ENCODE results near the gene XCL1.
A peak's percentile ranks its signal among the peaks of the same experiment; 100 is the strongest.

XCL1 gene

GRCh38 chr1:168582688-168583336 lies 6.4 kb downstream of the XCL1 start:
- Histone ChIP-seq H4K91ac (ENCODE audit: low read depth, low read length) (no peak overlapping the region), H2BK12ac (ENCODE audit: low read length) (no peak overlapping the region), H3K18ac (ENCODE audit: low read length) (no peak overlapping the region), H3K23ac (ENCODE audit: low read length) (no peak overlapping the region), H3K4me2 (ENCODE audit: low read length) (no peak overlapping the region), H4K12ac (ENCODE audit: low read depth, low read length) (no peak overlapping the region), H2AK5ac (ENCODE audit: low read length) (no peak overlapping the region), H2BK120ac (ENCODE audit: insufficient read depth, low read length, poor library complexity) (no peak overlapping the region), H3K4ac (ENCODE audit: low read depth, low read length) (no peak overlapping the region), H4K8ac (ENCODE audit: low read depth, low read length) (no peak overlapping the region), H3K4me3 (ENCODE audit: low read depth, low read length) (no peak overlapping the region), H3K36me3 (ENCODE audit: control insufficient read depth in 1 of 2, insufficient read depth in 2 of 2, low read length in 2 of 2) (no peaks in the 10 kb centered on the region), H2AFZ (ENCODE audit: insufficient read depth, low read length, poor library complexity) (no peak overlapping the region), H2BK5ac (ENCODE audit: low read depth, low read length, poor library complexity) (no peak overlapping the region), H3K9ac (ENCODE audit: low read length) (no peak overlapping the region), H3K27ac (ENCODE audit: low read depth, low read length) (no peak overlapping the region), H3K4me1 (ENCODE audit: control insufficient read depth in 1 of 2, insufficient read depth in 2 of 2, low read length in 2 of 2) (no peaks in the 10 kb centered on the region), H3K79me1 (ENCODE audit: low read length) (no peaks in the 10 kb centered on the region), H3K79me2 (ENCODE audit: control insufficient read depth, insufficient read depth, low read length, poor library complexity) (no peaks in the 10 kb centered on the region), H3K14ac (ENCODE audit: low read length) (no peak overlapping the region), H3K27me3 (ENCODE audit: insufficient read depth, low read length) (no peaks in the 10 kb centered on the region), H3K9me3 (ENCODE audit: insufficient read depth, low read depth, low read length) (no peaks in the 10 kb centered on the region)
- DNase-seq = peak in 1 of 2 donors; percentile 14
- no CpG with 5 or more reads among the region's 6 CpGs for WGBS (ENCODE audit: extremely low coverage, insufficient coverage, insufficient read length)

GRCh38 chr1:168583571-168583970 lies 7.2 kb downstream of the XCL1 start:
- H3K14ac ChIP-seq (ENCODE audit: low read length) = no peak overlapping the region
- H3K18ac ChIP-seq (ENCODE audit: low read length) = no peak overlapping the region
- H2BK120ac ChIP-seq (ENCODE audit: insufficient read depth, low read length, poor library complexity) = no peak overlapping the region
- H3K4me1 ChIP-seq (ENCODE audit: control insufficient read depth in 1 of 2, insufficient read depth in 2 of 2, low read length in 2 of 2) = no peaks in the 10 kb centered on the region
- no peak overlapping the region for H4K12ac ChIP-seq (ENCODE audit: low read depth, low read length)
- H2AK5ac ChIP-seq (ENCODE audit: low read length) = no peak overlapping the region
- no peak overlapping the region for H4K8ac ChIP-seq (ENCODE audit: low read depth, low read length)
- peak; percentile 38 to 47 for DNase-seq
- no peaks in the 10 kb centered on the region for H3K79me1 ChIP-seq (ENCODE audit: low read length)
- no peak overlapping the region for H3K27ac ChIP-seq (ENCODE audit: low read depth, low read length)
- no peak overlapping the region for H2BK12ac ChIP-seq (ENCODE audit: low read length)
- H3K36me3 ChIP-seq (ENCODE audit: control insufficient read depth in 1 of 2, insufficient read depth in 2 of 2, low read length in 2 of 2) = no peaks in the 10 kb centered on the region
- H3K27me3 ChIP-seq (ENCODE audit: insufficient read depth, low read length) = no peaks in the 10 kb centered on the region
- no peaks in the 10 kb centered on the region for H3K79me2 ChIP-seq (ENCODE audit: control insufficient read depth, insufficient read depth, low read length, poor library complexity)
- no peak overlapping the region for H3K4me2 ChIP-seq (ENCODE audit: low read length)
- H3K23ac ChIP-seq (ENCODE audit: low read length) = no peak overlapping the region
- no peak overlapping the region for H2BK5ac ChIP-seq (ENCODE audit: low read depth, low read length, poor library complexity)
- H3K9ac ChIP-seq (ENCODE audit: low read length) = no peak overlapping the region
- no CpG with 5 or more reads among the region's 6 CpGs for WGBS (ENCODE audit: extremely low coverage, insufficient coverage, insufficient read length)
- no peak overlapping the region for H4K91ac ChIP-seq (ENCODE audit: low read depth, low read length)
- H3K9me3 ChIP-seq (ENCODE audit: insufficient read depth, low read depth, low read length) = no peaks in the 10 kb centered on the region
- H3K4ac ChIP-seq (ENCODE audit: low read depth, low read length) = no peak overlapping the region
- no peak overlapping the region for H3K4me3 ChIP-seq (ENCODE audit: low read depth, low read length)
- H2AFZ ChIP-seq (ENCODE audit: insufficient read depth, low read length, poor library complexity) = no peak overlapping the region

GRCh38 chr1:168585191-168585590 lies 8.8 kb downstream of the XCL1 start:
- H3K4ac ChIP-seq (ENCODE audit: low read depth, low read length) = no peak overlapping the region
- no peak overlapping the region for H3K18ac ChIP-seq (ENCODE audit: low read length)
- H3K14ac ChIP-seq (ENCODE audit: low read length) = no peak overlapping the region
- no peak overlapping the region for H3K23ac ChIP-seq (ENCODE audit: low read length)
- no peak overlapping the region for H4K8ac ChIP-seq (ENCODE audit: low read depth, low read length)
- no peak overlapping the region for H2BK12ac ChIP-seq (ENCODE audit: low read length)
- no peak overlapping the region for H3K9ac ChIP-seq (ENCODE audit: low read length)
- no peak for DNase-seq
- H2BK5ac ChIP-seq (ENCODE audit: low read depth, low read length, poor library complexity) = no peak overlapping the region
- H4K12ac ChIP-seq (ENCODE audit: low read depth, low read length) = no peak overlapping the region
- no peaks in the 10 kb centered on the region for H3K4me1 ChIP-seq (ENCODE audit: control insufficient read depth in 1 of 2, insufficient read depth in 2 of 2, low read length in 2 of 2)
- no peak overlapping the region for H3K4me3 ChIP-seq (ENCODE audit: low read depth, low read length)
- no peaks in the 10 kb centered on the region for H3K36me3 ChIP-seq (ENCODE audit: control insufficient read depth in 1 of 2, insufficient read depth in 2 of 2, low read length in 2 of 2)
- H3K79me2 ChIP-seq (ENCODE audit: control insufficient read depth, insufficient read depth, low read length, poor library complexity) = no peaks in the 10 kb centered on the region
- no peak overlapping the region for H2AK5ac ChIP-seq (ENCODE audit: low read length)
- no peaks in the 10 kb centered on the region for H3K9me3 ChIP-seq (ENCODE audit: insufficient read depth, low read depth, low read length)
- H2AFZ ChIP-seq (ENCODE audit: insufficient read depth, low read length, poor library complexity) = no peak overlapping the region
- no CpG with 5 or more reads among the region's 3 CpGs for WGBS (ENCODE audit: extremely low coverage, insufficient coverage, insufficient read length)
- no peaks in the 10 kb centered on the region for H3K79me1 ChIP-seq (ENCODE audit: low read length)
- H4K91ac ChIP-seq (ENCODE audit: low read depth, low read length) = no peak overlapping the region
- H3K27me3 ChIP-seq (ENCODE audit: insufficient read depth, low read length) = no peaks in the 10 kb centered on the region
- H3K27ac ChIP-seq (ENCODE audit: low read depth, low read length) = no peak overlapping the region
- no peak overlapping the region for H3K4me2 ChIP-seq (ENCODE audit: low read length)
- no peak overlapping the region for H2BK120ac ChIP-seq (ENCODE audit: insufficient read depth, low read length, poor library complexity)

- no peaks in the 10 kb centered on the region for H3K36me3 ChIP-seq (ENCODE audit: control insufficient read depth in 1 of 2, insufficient read depth in 2 of 2, low read length in 2 of 2)
Measured at GRCh38 chr1:168585937-168586336, 9.5 kb downstream of the XCL1 start.

More at GRCh38 chr1:168585937-168586336, 9.5 kb downstream of the XCL1 start:
- Histone ChIP-seq H3K4ac (ENCODE audit: low read depth, low read length) (no peak overlapping the region), H3K79me2 (ENCODE audit: control insufficient read depth, insufficient read depth, low read length, poor library complexity) (no peaks in the 10 kb centered on the region), H3K79me1 (ENCODE audit: low read length) (no peaks in the 10 kb centered on the region), H3K23ac (ENCODE audit: low read length) (no peak overlapping the region), H2BK12ac (ENCODE audit: low read length) (no peak overlapping the region), H3K4me2 (ENCODE audit: low read length) (no peak overlapping the region), H2AK5ac (ENCODE audit: low read length) (no peak overlapping the region), H3K4me3 (ENCODE audit: low read depth, low read length) (no peak overlapping the region), H3K4me1 (ENCODE audit: control insufficient read depth in 1 of 2, insufficient read depth in 2 of 2, low read length in 2 of 2) (no peaks in the 10 kb centered on the region), H3K14ac (ENCODE audit: low read length) (no peak overlapping the region), H3K27me3 (ENCODE audit: insufficient read depth, low read length) (no peaks in the 10 kb centered on the region), H2BK120ac (ENCODE audit: insufficient read depth, low read length, poor library complexity) (no peak overlapping the region), H3K27ac (ENCODE audit: low read depth, low read length) (no peak overlapping the region), H4K8ac (ENCODE audit: low read depth, low read length) (no peak overlapping the region), H3K18ac (ENCODE audit: low read length) (no peak overlapping the region), H3K9me3 (ENCODE audit: insufficient read depth, low read depth, low read length) (no peaks in the 10 kb centered on the region), H2AFZ (ENCODE audit: insufficient read depth, low read length, poor library complexity) (no peak overlapping the region), H2BK5ac (ENCODE audit: low read depth, low read length, poor library complexity) (no peak overlapping the region), H3K9ac (ENCODE audit: low read length) (no peak overlapping the region), H4K91ac (ENCODE audit: low read depth, low read length) (no peak overlapping the region), H4K12ac (ENCODE audit: low read depth, low read length) (no peak overlapping the region)
- DNase-seq = peak; percentile 9 to 30
- no CpG with 5 or more reads among the region's 1 CpG for WGBS (ENCODE audit: extremely low coverage, insufficient coverage, insufficient read length)

Data from trophoblast cell (in vitro differentiated cells and primary cell).